Measurements from ENCODE around the gene MSL1.

The MSL1 gene

GRCh38 chr17:40121181-40122135, at the start of gene MSL1:
TSS of gene MSL1 (plus strand) at chr17:40121971. CDS start at chr17:40122613, 642 bp downstream.
- peak; percentile 89 for DNase-seq

- DNase-seq: no peak
Observed at GRCh38 chr17:40072040-40072734, 49.6 kb upstream of the MSL1 start.

- no peak for DNase-seq
Observed at GRCh38 chr17:40072735-40073346, 48.9 kb upstream of the MSL1 start.

GRCh38 chr17:40073454-40074174, 48.2 kb upstream of the MSL1 start:
- no peak for DNase-seq

GRCh38 chr17:40074175-40074512, 47.6 kb upstream of the MSL1 start:
- DNase-seq: no peak

GRCh38 chr17:40074871-40075200, 46.9 kb upstream of the MSL1 start:
- no peak for DNase-seq

- peak; percentile 77 for DNase-seq
Observed at GRCh38 chr17:40075201-40075941, 46.4 kb upstream of the MSL1 start.

GRCh38 chr17:40075942-40076498, 45.8 kb upstream of the MSL1 start:
- no peak for DNase-seq

- no peak for DNase-seq
Observed at GRCh38 chr17:40076591-40076990, 45.2 kb upstream of the MSL1 start.

- no peak for DNase-seq
Observed at GRCh38 chr17:40079545-40079944, 42.2 kb upstream of the MSL1 start.

GRCh38 chr17:40084477-40084876, 37.3 kb upstream of the MSL1 start:
- no peak for DNase-seq

GRCh38 chr17:40086150-40087044, 35.4 kb upstream of the MSL1 start:
- DNase-seq: peak; percentile 79

- DNase-seq: no peak
Observed at GRCh38 chr17:40087049-40087794, 34.5 kb upstream of the MSL1 start.

GRCh38 chr17:40087903-40088718, 33.7 kb upstream of the MSL1 start:
- DNase-seq: no peak

- no peak for DNase-seq
Observed at GRCh38 chr17:40089077-40089895, 32.5 kb upstream of the MSL1 start.

- no peak for DNase-seq
Observed at GRCh38 chr17:40090237-40091119, 31.3 kb upstream of the MSL1 start.

- no peak for DNase-seq
Observed at GRCh38 chr17:40091691-40092397, 29.9 kb upstream of the MSL1 start.

Data from CD4-positive, alpha-beta T cell treated with Interleukin-17A for 4 hours (primary cell).